SK-N-SH (cell line): ENCODE data around the gene SLC30A3.

ENCODE experiments used
- CTCF ChIP-seq: fragments of 200-600 bp; sonication (generic); IDR thresholded peaks from 2 replicates; pipeline ENCODE4 v1.6.1; 2017; ENCODE audit warnings: antibody characterized with exemption, mild to moderate bottlenecking, moderate library complexity
- EZH2phosphoT487 ChIP-seq: fragments of 200-600 bp; sonication (generic); IDR thresholded peaks from 2 replicates; pipeline ENCODE4 v1.6.1; 2017; ENCODE audit warnings: low read depth, mixed run types, mild to moderate bottlenecking, antibody characterized with exemption, moderate library complexity, borderline replicate concordance
- MXI1 ChIP-seq: IDR thresholded peaks from 2 replicates; pipeline ENCODE4 v1.6.1; 2012; ENCODE audit warnings: mild to moderate bottlenecking, low read depth, low read length, improper control_type of control experiment
- POLR2AphosphoS5 ChIP-seq: IDR thresholded peaks from 2 replicates; pipeline ENCODE4 v1.6.1; 2012; ENCODE audit warnings: low read depth, low read length
- RAD21 ChIP-seq: IDR thresholded peaks from 2 replicates; pipeline ENCODE4 v1.6.1; 2012; ENCODE audit warnings: mild to moderate bottlenecking, low read length
- TAF1 ChIP-seq: IDR thresholded peaks from 2 replicates; pipeline ENCODE4 v1.6.1; 2012; ENCODE audit warnings: low read depth, mild to moderate bottlenecking, low read length, moderate library complexity, borderline replicate concordance
- TCF12 ChIP-seq: IDR thresholded peaks from 2 replicates; pipeline ENCODE4 v1.4.0; 2012
- TEAD4 ChIP-seq: IDR thresholded peaks from 2 replicates; pipeline ENCODE4 v1.4.0; 2012; ENCODE audit warnings: mild to moderate bottlenecking, borderline replicate concordance; ENCODE audit not compliant: insufficient read depth

- no peak for TF ChIP-seq CTCF
- TF ChIP-seq TAF1: no peak
- no peak for TF ChIP-seq TEAD4
- TF ChIP-seq TCF12: no peak
- no peak for TF ChIP-seq EZH2phosphoT487
- no peak for TF ChIP-seq MXI1
- no peak for TF ChIP-seq RAD21
- no peak for TF ChIP-seq POLR2AphosphoS5
Observed at GRCh38 chr2:27312152-27312551, 49.3 kb upstream of the SLC30A3 start.
